Upper lobe of left lung (tissue), 6 donors: ENCODE data around the gene TNRC6C. TPM values are rescaled to one million over a fixed set of nuclear protein-coding genes. Genes with fewer than 3 reads are reported as not detected.

ENCODE experiments used
- ATAC-seq, 2 donors: fragments of 200-7000 bp; cut with Tn5 transposase; one replicate each; pipeline ENCODE4 v1.9.1; 2022; ENCODE audit warnings: mild to moderate bottlenecking in 2 of 2, moderate library complexity in 2 of 2; ENCODE audit not compliant: low FRiP score in 2 of 2
- DNase-seq, 2 donors: peaks; one replicate each; pipeline ENCODE4 v3.0.0-alpha.2; 2019 to 2020
- H3K27ac ChIP-seq, 4 donors: fragments of 200-600 bp; sonication (generic); one replicate each; pipeline ENCODE4 v1.5.1; 2016 to 2019
- H3K27me3 ChIP-seq, 4 donors: fragments of 200-600 bp; sonication (generic); one replicate each; pipeline ENCODE4 v1.5.1; 2017 to 2019
- H3K36me3 ChIP-seq, 4 donors: fragments of 200-600 bp; sonication (generic); one replicate each; pipeline ENCODE4 v1.5.1; 2016 to 2019
- H3K4me1 ChIP-seq, 4 donors: fragments of 200-600 bp; sonication (generic); one replicate each; pipeline ENCODE4 v1.5.1; 2018 to 2019
- H3K4me3 ChIP-seq, 4 donors: fragments of 200-600 bp; sonication (generic); one replicate each; pipeline ENCODE4 v1.5.1; 2017 to 2019; ENCODE audit warnings: mild to moderate bottlenecking in 2 of 4, moderate library complexity in 1 of 4
- H3K9me3 ChIP-seq, 4 donors: fragments of 200-600 bp; sonication (generic); one replicate each; pipeline ENCODE4 v1.5.1; 2018 to 2019
- EP300 ChIP-seq, 4 donors: sonication (generic); formaldehyde crosslinking; IDR thresholded peaks; one replicate each; pipeline ENCODE4 v1.5.1; 2017; ENCODE audit warnings: antibody characterized with exemption in 4 of 4, control low read depth in 2 of 4
- POLR2A ChIP-seq, 4 donors: fragments of 450-650 bp; IDR thresholded peaks; one replicate each; pipeline ENCODE4 v1.5.1; 2016 to 2017; ENCODE audit warnings: antibody characterized with exemption in 4 of 4, mild to moderate bottlenecking in 2 of 4
- POLR2AphosphoS5 ChIP-seq, 2 donors: sonication (generic); formaldehyde crosslinking; IDR thresholded peaks; one replicate each; pipeline ENCODE4 v1.5.1; 2017; ENCODE audit warnings: antibody characterized with exemption in 2 of 2
- WGBS, 2 donors: methylation state at CpG; one replicate each; pipeline ENCODE4 v1.1.5; 2017 to 2018; 5-methylcytosine and 5-hydroxymethylcytosine counted together
- total RNA-seq, 6 donors: library from RNA; depleted of rRNA in 4 of 6; stranded (reverse); fragments of >200 nt in 4 of 6; gene quantifications; one replicate each; pipeline versions ENCODE4 v1.1.0 to v1.2.1, GENCODE V29; 2016 to 2021
- TF ChIP-seq, protein P1 (sequence below), 6 experiments: fragments of 450-650 bp in 4 of 6; fragments of 200-600 bp in 2 of 6; sonication (generic) in 2 of 6; IDR thresholded peaks; one replicate each; pipeline ENCODE4 v1.5.1; 2016 to 2019; ENCODE audit warnings: antibody characterized with exemption in 6 of 6
- donor health status: DM: no; HTN: no; CAD: no; lungs with moderate emphysema.
- donor health status: DM: no; HTN: yes; CAD: no; lungs with severe emphysema.

The TNRC6C gene
- total RNA-seq, 6 donors from 2014 or later = 8.7 to 38.8 (median 14.7) TPM

DNA sequence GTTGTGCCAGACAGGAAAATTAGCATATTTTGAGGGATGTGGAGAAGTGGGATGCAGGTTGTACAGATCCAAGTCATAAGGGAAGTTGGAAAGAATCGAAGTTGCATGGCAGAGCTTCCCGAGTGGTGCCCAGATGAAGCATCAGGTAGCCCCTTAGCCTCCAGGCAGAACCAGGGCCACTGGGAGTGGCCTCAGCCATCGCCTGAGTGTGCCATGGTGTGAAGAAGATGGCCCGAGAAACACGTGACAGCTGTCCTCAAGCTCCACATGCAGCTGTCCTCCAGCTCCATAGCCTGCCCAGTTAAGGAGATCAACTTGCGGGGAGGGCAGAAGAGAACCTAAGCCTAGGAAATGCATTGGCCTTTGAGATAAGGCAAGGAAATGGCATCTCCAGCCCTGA, 136.5 kb downstream of the TNRC6C start:
- no peaks in the 10 kb centered on the region for H3K27me3 ChIP-seq
- no peaks in the 10 kb centered on the region for H3K4me1 ChIP-seq
- no peak overlapping the region for H3K27ac ChIP-seq
- ATAC-seq (no peak), DNase-seq (no peak)
- no peak for TF ChIP-seq POLR2AphosphoS5 (IDR thresholded peaks at IDR 0.05)
- TF ChIP-seq POLR2A (IDR thresholded peaks at IDR 0.05) = no peak
- WGBS, 2 donors = 87 to 93% methylated on average over 5 to 6 of the region's 6 CpGs
- peaks cover 16 to 99% (median 73%) of the 10 kb centered on the region in 4 donors for H3K36me3 ChIP-seq
- H3K9me3 ChIP-seq = no peaks in the 10 kb centered on the region
- no peak overlapping the region for H3K4me3 ChIP-seq

DNA sequence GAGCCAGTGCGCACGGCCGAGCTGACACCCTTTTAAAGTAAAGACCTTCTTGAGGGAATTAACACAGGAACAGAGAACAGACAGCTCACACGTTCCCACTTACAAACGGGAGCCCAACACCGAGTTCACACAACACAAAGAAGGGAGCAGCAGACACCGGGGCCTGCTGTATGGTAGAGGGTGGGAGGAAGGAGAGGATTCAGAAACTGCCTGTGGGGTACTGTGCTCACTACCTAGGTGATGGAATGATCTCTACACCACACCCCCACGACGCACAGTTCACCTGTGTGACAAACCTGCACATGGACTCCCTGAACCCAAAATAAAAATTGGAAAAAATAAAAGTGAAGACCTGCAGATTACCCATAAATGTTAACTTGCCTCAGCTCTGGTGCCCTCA, 137.6 kb downstream of the TNRC6C start:
- TF ChIP-seq POLR2AphosphoS5 (IDR thresholded peaks at IDR 0.05) (no peak), EP300 (IDR thresholded peaks at IDR 0.05) (no peak), POLR2A (IDR thresholded peaks at IDR 0.05) (no peak)
- TF ChIP-seq, protein P1, sequence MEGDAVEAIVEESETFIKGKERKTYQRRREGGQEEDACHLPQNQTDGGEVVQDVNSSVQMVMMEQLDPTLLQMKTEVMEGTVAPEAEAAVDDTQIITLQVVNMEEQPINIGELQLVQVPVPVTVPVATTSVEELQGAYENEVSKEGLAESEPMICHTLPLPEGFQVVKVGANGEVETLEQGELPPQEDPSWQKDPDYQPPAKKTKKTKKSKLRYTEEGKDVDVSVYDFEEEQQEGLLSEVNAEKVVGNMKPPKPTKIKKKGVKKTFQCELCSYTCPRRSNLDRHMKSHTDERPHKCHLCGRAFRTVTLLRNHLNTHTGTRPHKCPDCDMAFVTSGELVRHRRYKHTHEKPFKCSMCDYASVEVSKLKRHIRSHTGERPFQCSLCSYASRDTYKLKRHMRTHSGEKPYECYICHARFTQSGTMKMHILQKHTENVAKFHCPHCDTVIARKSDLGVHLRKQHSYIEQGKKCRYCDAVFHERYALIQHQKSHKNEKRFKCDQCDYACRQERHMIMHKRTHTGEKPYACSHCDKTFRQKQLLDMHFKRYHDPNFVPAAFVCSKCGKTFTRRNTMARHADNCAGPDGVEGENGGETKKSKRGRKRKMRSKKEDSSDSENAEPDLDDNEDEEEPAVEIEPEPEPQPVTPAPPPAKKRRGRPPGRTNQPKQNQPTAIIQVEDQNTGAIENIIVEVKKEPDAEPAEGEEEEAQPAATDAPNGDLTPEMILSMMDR (IDR thresholded peaks at IDR 0.05) = no peak
- no peak for DNase-seq
- Histone ChIP-seq H3K4me1 (no peaks in the 10 kb centered on the region), H3K27ac (no peak overlapping the region), H3K9me3 (no peaks in the 10 kb centered on the region), H3K27me3 (no peaks in the 10 kb centered on the region), H3K36me3 (peaks cover 16 to 94% (median 75%) of the 10 kb centered on the region in 4 donors), H3K4me3 (no peak overlapping the region)
- no peak for ATAC-seq
- WGBS, 2 donors = 92 to 96% methylated on average over 9 of the region's 9 CpGs

- H3K4me3 ChIP-seq = no peak overlapping the region
- no peak overlapping the region for H3K27ac ChIP-seq
- H3K27me3 ChIP-seq = no peaks in the 10 kb centered on the region
- no peaks in the 10 kb centered on the region for H3K9me3 ChIP-seq
- no peak for TF ChIP-seq POLR2A (IDR thresholded peaks at IDR 0.05)
- no peak for TF ChIP-seq POLR2AphosphoS5 (IDR thresholded peaks at IDR 0.05)
- TF ChIP-seq, protein P1 (IDR thresholded peaks at IDR 0.05) = no peak
- TF ChIP-seq EP300 (IDR thresholded peaks at IDR 0.05) = no peak
- H3K36me3 ChIP-seq = peaks cover 6 to 80% (median 58%) of the 10 kb centered on the region in 4 donors
- DNase-seq = no peak
- ATAC-seq = no peak
- H3K4me1 ChIP-seq = peaks cover 0 to 3% (median 0%) of the 10 kb centered on the region in 4 donors
- WGBS, 2 donors = 87 to 92% methylated on average over 5 of the region's 5 CpGs
Observed at GRCh38 chr17:78101112-78101511, 142.6 kb downstream of the TNRC6C start.

DNA sequence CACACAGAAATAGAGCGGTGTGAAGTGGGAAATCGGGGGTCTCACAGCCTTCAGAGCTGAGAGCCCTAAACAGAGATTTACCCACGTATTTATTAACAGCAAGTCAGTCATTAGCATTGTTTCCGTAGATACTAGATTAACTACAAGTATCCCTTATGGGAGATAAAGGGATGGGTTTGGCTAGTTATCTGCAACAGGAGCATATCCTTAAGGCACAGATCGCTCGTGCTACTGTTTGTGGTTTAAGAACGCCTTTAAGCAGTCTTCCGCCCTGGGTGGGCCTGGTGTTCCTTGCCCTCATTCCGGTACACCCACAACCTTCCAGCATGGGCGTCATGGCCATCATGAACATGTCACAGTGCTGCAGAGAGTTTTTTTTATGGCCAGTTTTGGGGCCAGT, 143.0 kb downstream of the TNRC6C start:
- Histone ChIP-seq H3K36me3 (peaks cover 5 to 75% (median 54%) of the 10 kb centered on the region in 4 donors), H3K4me1 (peaks cover 0 to 3% (median 0%) of the 10 kb centered on the region in 4 donors), H3K9me3 (no peaks in the 10 kb centered on the region), H3K4me3 (no peak overlapping the region), H3K27me3 (no peaks in the 10 kb centered on the region), H3K27ac (no peak overlapping the region)
- ATAC-seq = no peak
- DNase-seq = no peak
- 95 to 96% methylated on average over 10 of the region's 10 CpGs for WGBS, 2 donors
- TF ChIP-seq, protein P1 (IDR thresholded peaks at IDR 0.05) = no peak
- TF ChIP-seq POLR2AphosphoS5 (IDR thresholded peaks at IDR 0.05) (no peak), EP300 (IDR thresholded peaks at IDR 0.05) (no peak), POLR2A (IDR thresholded peaks at IDR 0.05) (no peak)

- TF ChIP-seq POLR2A (IDR thresholded peaks at IDR 0.05) = no peak
- TF ChIP-seq POLR2AphosphoS5 (IDR thresholded peaks at IDR 0.05) = no peak
- TF ChIP-seq, protein P1 (IDR thresholded peaks at IDR 0.05) = no peak
- TF ChIP-seq EP300 (IDR thresholded peaks at IDR 0.05) = no peak
- H3K27ac ChIP-seq = no peak overlapping the region
- ATAC-seq (no peak), DNase-seq (no peak)
- no peaks in the 10 kb centered on the region for H3K27me3 ChIP-seq
- WGBS, 2 donors = 80 to 85% methylated on average over 2 to 4 of the region's 4 CpGs
- H3K36me3 ChIP-seq = peaks cover 4 to 59% (median 46%) of the 10 kb centered on the region in 4 donors
- peaks cover 0 to 3% (median 0%) of the 10 kb centered on the region in 4 donors for H3K4me1 ChIP-seq
- H3K4me3 ChIP-seq = no peak overlapping the region
- H3K9me3 ChIP-seq = no peaks in the 10 kb centered on the region
Observed at GRCh38 chr17:78103311-78103710, 144.8 kb downstream of the TNRC6C start.
